ENCODE results near the gene TMEM43.

- TF ChIP-seq, protein P1, sequence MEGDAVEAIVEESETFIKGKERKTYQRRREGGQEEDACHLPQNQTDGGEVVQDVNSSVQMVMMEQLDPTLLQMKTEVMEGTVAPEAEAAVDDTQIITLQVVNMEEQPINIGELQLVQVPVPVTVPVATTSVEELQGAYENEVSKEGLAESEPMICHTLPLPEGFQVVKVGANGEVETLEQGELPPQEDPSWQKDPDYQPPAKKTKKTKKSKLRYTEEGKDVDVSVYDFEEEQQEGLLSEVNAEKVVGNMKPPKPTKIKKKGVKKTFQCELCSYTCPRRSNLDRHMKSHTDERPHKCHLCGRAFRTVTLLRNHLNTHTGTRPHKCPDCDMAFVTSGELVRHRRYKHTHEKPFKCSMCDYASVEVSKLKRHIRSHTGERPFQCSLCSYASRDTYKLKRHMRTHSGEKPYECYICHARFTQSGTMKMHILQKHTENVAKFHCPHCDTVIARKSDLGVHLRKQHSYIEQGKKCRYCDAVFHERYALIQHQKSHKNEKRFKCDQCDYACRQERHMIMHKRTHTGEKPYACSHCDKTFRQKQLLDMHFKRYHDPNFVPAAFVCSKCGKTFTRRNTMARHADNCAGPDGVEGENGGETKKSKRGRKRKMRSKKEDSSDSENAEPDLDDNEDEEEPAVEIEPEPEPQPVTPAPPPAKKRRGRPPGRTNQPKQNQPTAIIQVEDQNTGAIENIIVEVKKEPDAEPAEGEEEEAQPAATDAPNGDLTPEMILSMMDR (IDR thresholded peaks at IDR 0.05; ENCODE audit: insufficient read depth, low read length) = no peak
- no peak for TF ChIP-seq POLR2AphosphoS5 (IDR thresholded peaks at IDR 0.05; ENCODE audit: low read depth)
Measured at GRCh38 chr3:14170531-14171159, 45.8 kb downstream of the TMEM43 start.

All from HL-60 (cell line).